HCT116 (cell line): Measurements from ENCODE around the gene DIP2A.

Source experiments
- CEBPB ChIP-seq: IDR thresholded peaks from 2 replicates; pipeline ENCODE4 v1.6.1; 2012; ENCODE audit warnings: low read depth
- EGR1 ChIP-seq: IDR thresholded peaks from 2 replicates; pipeline ENCODE4 v1.6.1; 2012; ENCODE audit warnings: low read depth
- ELF1 ChIP-seq: IDR thresholded peaks from 2 replicates; pipeline ENCODE4 v1.6.1; 2012; ENCODE audit warnings: low read depth, borderline replicate concordance
- EZH2 ChIP-seq: fragments of 200-600 bp; sonication (generic); IDR thresholded peaks from 2 replicates; pipeline ENCODE4 v1.6.1; 2017; ENCODE audit warnings: antibody characterized with exemption, mixed run types
- EZH2phosphoT487 ChIP-seq: fragments of 200-600 bp; IDR thresholded peaks from 2 replicates; pipeline ENCODE4 v1.6.1; 2018; ENCODE audit warnings: antibody characterized with exemption, borderline replicate concordance
- JUND ChIP-seq: IDR thresholded peaks from 2 replicates; pipeline ENCODE4 v1.6.1; 2012
- MAX ChIP-seq: IDR thresholded peaks from 2 replicates; pipeline ENCODE4 v1.6.1; 2012
- POLR2A ChIP-seq: IDR thresholded peaks from 2 replicates; pipeline ENCODE4 v1.7.0; 2011; ENCODE audit warnings: borderline replicate concordance; ENCODE audit not compliant: insufficient read depth, insufficient read length; ENCODE audit errors: extremely low read depth
- POLR2AphosphoS5 ChIP-seq: IDR thresholded peaks from 2 replicates; pipeline ENCODE4 v1.6.1; 2011; ENCODE audit warnings: mild to moderate bottlenecking, low read depth, low read length, moderate library complexity
- REST ChIP-seq: IDR thresholded peaks from 2 replicates; pipeline ENCODE4 v1.6.1; 2012; ENCODE audit warnings: low read depth
- SIN3A ChIP-seq: IDR thresholded peaks from 2 replicates; pipeline ENCODE4 v1.6.1; 2012; ENCODE audit warnings: low read depth
- SP1 ChIP-seq: IDR thresholded peaks from 2 replicates; pipeline ENCODE4 v1.6.1; 2012; ENCODE audit warnings: low read depth
- ZNF274 ChIP-seq: fragments of 200-500 bp; sonication (Bioruptor generic); IDR thresholded peaks from 2 replicates; pipeline ENCODE4 v1.6.1; 2014; ENCODE audit warnings: mild to moderate bottlenecking, low read depth, low read length, inconsistent platforms
- TF ChIP-seq, protein P1 (sequence below), 3 experiments: fragments of 200-600 bp in 1 of 3; sonication (generic) in 1 of 3; IDR thresholded peaks in 2 of 3; conservative IDR thresholded peaks in 1 of 3; 2 replicates each; pipeline ENCODE4 v1.5.1; 2012 to 2017; ENCODE audit warnings: low read depth in 2 of 3, low read length in 2 of 3, antibody characterized with exemption in 1 of 3, borderline replicate concordance in 1 of 3, control low read depth in 1 of 3, mild to moderate bottlenecking in 1 of 3, mixed read lengths in 1 of 3, mixed run types in 1 of 3, moderate library complexity in 1 of 3; ENCODE audit not compliant: insufficient read depth in 1 of 3

- TF ChIP-seq POLR2A (no peak), SIN3A (no peak), EZH2phosphoT487 (no peak), SP1 (no peak), EZH2 (no peak), POLR2AphosphoS5 (no peak), EGR1 (no peak), JUND (no peak), MAX (no peak), ZNF274 (no peak), ELF1 (no peak), REST (no peak), CEBPB (no peak)
- TF ChIP-seq, protein P1, sequence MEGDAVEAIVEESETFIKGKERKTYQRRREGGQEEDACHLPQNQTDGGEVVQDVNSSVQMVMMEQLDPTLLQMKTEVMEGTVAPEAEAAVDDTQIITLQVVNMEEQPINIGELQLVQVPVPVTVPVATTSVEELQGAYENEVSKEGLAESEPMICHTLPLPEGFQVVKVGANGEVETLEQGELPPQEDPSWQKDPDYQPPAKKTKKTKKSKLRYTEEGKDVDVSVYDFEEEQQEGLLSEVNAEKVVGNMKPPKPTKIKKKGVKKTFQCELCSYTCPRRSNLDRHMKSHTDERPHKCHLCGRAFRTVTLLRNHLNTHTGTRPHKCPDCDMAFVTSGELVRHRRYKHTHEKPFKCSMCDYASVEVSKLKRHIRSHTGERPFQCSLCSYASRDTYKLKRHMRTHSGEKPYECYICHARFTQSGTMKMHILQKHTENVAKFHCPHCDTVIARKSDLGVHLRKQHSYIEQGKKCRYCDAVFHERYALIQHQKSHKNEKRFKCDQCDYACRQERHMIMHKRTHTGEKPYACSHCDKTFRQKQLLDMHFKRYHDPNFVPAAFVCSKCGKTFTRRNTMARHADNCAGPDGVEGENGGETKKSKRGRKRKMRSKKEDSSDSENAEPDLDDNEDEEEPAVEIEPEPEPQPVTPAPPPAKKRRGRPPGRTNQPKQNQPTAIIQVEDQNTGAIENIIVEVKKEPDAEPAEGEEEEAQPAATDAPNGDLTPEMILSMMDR (IDR thresholded peaks at IDR 0.05 in 2 of 3, conservative IDR thresholded peaks at IDR 0.05 in 1 of 3; ENCODE audit: borderline replicate concordance in 1 of 3, insufficient read depth in 1 of 3, low read depth in 2 of 3, low read length in 2 of 3) = no peak
Observed at GRCh38 chr21:46581780-46582307, 123.2 kb downstream of the DIP2A start.
